GM19043 (cell line): ENCODE measurements around the gene SNRNP35.
"Not testable (repeated sequence)": the region's sequence is repeated elsewhere in the genome, so short reads cannot be mapped to it uniquely, and the experiment has no call there.

Experiments used
- ATAC-seq: cut with Tn5 transposase; IDR thresholded peaks from one replicate; pipeline ENCODE4 v1.9.1; 2021; ENCODE audit warnings: low read depth; ENCODE audit not compliant: unreplicated experiment

The SNRNP35 gene

DNA sequence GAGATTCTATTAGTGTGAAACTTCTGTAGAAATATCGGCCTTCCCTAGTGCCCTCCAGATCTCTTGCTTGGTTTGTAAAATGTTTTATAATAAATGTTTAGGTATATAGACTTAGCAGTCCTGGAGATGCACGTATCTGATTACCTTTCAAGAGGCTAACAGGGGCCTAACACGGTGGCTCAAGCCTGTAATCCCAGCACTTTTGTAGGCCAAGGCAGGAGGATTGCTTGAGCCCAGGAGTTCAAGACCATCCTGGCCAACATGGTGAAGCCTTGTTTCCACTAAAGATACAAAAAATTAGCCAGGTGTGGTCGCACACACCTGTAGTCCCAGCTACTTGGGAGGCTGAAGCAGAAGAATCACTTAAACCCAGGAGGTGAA lies 11.6 kb upstream of the SNRNP35 start:
- ATAC-seq, result no peak

DNA sequence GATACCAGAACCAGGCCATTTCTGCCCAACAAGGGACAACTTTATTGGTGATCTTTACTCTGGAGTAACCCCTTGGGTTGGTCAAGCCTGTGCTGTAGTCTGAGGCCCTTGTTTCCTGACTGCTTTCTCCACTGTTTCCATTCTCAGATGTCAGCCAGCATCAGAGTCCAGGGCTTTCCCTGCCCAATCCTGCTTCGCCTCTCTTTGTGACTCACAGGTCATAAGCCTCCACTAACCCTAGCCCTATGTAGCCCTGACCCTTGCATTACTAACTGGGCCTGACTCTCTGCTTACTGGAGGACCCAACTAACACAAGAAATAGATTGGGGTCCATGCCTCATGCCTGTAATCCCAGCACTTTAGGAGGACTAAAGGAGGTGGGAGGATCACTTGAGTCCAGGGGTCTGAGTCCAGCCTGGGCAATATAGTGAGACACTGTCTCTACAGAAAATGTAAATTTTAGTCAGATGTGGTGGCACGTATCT lies 8.6 kb upstream of the SNRNP35 start:
- ATAC-seq, result no peak

DNA sequence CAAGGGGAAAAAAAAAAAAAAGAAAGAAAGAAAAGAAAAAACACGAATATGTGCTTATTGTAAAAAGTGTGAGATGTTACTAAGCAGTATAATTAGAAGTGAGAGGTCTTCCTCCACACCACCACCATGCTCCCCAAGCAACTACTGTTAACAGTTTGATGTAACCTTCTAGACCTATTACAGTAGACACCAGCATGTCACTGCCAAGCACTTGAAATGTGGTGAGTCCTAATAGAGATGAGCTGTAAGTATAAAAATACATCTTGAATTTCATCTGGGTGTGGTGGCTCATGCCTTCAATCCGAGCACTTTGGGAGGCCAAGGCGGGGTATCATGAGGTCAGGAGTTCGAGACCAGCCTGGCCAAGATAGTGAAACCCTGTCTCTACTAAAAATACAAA lies 8.1 kb upstream of the SNRNP35 start:
- ATAC-seq, result no peak

DNA sequence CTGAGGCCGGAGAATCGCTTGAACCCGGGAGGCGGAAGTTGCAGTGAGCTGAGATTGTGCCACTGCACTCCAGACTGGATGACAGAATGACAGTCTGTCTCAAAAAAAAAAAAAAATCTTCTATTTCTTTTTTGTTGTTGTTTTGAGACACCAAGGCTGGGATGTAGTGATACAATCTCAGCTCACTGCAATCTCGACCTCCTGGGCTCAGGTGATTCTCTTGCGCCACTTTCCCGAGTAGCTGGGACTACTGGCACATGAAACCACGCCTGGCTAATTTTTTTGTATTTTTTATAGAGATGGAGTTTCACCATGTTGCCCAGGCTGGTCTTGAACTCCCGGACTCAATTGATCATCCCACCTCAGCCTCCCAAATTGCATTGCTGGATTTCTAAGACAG lies 7.3 kb upstream of the SNRNP35 start:
- ATAC-seq, result no peak

DNA sequence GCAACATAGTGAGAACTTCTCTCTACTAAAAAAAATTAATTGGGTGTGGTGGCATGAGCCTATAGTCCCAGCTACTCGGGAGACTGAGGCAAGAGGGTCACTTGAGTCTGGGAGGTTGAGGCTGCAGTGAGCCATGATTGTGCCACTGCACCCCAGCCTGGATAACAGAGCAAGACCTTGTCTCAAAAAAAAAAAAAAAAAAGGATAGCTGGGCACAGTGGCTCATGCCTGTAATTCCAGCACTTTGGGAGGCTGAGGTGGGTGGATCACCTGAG lies 5.7 kb upstream of the SNRNP35 start:
- ATAC-seq, result not testable (repeated sequence)

DNA sequence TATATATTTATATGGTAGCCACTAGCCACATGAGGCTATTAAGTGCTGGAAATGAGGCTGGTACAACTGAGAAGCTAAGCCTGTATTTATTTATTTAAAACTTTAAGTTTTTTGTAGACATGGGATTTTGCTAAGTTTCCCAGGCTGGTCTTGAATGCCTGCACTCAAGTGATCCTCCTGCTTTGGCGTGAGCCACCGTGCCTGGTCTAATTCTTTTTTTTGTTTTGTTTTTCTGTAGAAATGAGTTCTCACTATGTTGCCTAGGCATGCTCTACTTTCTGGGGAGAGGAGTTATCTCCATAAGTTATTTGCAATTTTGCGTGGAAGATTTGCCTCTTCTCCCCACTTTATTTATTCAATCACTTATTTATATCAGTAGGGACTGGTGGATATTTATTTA lies 4.8 kb upstream of the SNRNP35 start:
- no peak for ATAC-seq

DNA sequence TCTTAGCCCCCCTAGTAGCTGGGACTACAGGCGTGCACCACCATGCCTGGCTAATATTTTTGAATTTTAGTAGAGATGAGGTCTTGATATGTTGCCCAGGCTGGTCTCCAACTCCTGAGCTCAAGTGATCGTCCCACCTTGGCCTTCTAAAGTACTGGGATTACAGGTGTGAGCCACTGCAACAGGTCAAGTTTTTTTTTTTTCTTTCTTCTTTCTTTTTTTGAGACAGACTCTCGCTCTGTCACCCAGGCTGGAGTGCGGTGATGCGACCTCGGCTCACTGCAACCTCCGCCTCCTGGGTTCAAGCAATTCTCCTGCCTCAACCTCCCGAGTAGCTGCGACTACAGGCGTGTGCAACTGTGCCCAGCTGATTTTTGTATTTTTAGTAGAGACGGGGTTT lies 5.2 kb downstream of the SNRNP35 start:
- ATAC-seq, result not testable (repeated sequence)

DNA sequence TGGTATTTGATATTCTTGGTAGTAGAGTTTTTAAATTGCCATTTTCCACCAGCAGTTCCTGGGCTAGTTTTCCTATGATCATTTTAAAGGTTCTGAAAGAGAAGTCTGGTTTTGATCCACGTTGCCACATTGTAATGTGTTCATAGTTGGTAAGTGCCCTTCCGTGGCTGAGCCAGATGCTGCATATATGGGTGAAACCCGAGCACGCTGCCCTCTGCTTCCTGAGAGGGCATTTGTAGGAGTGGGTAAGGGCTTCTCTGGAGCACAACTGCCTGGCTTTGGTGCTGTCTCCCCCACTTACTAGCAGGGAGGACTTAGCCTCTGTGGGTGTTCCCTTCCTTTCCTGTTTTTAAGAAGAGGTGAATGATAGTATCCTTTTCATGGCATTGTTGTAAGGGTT lies 7.1 kb downstream of the SNRNP35 start:
- no peak for ATAC-seq

DNA sequence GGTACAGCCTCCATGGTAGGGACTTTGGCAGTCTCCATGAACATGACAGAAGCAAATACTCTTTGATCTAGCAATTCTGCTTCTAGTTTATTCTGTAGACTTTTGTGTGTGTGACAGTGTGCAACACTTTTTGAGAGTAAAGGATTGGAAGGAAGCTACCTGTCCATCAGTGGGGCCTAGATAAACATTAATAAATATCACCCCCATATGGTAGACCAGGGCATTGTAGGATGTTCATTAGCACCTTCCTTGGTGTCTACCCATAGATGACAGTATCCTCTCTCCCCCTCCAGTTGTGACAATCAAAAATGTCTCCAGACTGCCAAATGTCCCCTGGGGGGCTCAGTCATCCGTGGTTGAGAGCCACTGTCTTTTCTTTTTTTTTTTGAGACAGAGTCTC lies 10.8 kb downstream of the SNRNP35 start:
- ATAC-seq, result no peak

DNA sequence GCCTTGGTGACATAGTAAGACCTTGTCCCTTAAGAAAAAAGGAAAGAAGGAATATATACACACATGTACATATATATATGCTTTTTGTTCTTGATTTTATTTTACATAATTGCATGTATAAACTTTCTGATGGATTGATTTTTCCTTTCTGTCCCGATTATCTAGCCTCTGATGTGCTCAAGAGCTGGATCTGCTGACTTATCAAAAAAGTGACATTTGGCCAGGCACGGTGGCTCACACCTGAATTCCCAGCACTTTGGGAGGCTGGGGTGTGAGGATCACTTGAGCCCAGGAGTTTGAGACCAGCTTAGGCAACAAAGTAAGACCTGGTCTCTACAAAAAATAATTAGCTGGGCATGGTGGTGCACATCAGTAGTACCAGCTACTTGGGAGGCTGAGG lies 12.0 kb downstream of the SNRNP35 start:
- ATAC-seq, result no peak

DNA sequence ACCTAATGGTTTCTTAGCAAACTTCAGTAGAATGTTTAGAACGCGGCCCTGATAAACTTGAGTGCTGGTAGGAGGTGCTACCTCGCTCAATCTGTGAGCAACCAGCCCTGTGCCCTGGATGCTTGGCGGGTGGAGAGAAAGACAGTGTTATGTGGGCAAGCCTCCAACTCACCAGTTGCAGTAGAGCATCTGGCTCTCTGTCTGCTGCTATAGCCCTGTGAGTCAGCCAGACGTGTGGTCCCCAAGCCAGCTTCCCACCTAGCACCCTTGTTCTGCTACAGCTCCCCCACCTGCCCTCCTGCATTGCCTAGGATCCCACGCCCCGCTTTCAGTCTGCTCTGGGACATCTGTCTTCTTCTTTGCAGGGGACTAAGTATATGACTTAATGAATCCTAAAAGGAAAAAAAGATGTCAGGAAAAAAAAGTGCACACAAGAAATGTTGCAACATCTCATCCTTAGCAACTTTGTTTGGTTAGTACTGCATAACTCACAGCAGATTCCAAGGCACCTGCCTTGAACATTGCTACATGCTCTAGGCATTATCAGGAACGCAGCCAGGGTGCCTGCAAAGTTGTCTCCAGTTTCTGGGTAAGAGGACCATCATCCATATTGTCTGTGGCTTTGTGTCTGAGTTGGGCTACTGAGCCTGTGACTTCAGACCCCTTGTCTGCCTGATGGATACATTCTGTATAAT lies 13.6 kb downstream of the SNRNP35 start:
- no peak for ATAC-seq

DNA sequence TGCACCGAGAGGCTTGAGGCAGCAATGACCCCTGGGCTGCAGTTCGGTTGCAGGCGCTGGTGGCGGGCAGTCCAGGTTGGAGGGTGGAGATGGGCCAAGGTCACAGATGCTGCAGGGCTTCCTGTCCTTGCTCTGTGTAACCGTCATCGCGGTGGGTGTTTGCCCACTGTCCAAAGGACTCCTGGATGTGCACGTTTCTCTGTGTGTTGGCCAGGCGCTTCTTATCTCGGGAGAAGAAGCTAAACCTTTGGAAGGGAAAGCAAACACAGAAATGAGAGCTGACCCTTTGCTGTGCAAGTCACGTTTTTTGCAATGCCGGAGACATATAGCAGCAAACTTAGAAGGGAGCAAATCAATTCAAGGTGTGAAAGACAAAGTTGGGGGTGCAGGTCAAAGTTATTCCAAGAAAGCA lies 14.5 kb downstream of the SNRNP35 start:
- ATAC-seq, result no peak

DNA sequence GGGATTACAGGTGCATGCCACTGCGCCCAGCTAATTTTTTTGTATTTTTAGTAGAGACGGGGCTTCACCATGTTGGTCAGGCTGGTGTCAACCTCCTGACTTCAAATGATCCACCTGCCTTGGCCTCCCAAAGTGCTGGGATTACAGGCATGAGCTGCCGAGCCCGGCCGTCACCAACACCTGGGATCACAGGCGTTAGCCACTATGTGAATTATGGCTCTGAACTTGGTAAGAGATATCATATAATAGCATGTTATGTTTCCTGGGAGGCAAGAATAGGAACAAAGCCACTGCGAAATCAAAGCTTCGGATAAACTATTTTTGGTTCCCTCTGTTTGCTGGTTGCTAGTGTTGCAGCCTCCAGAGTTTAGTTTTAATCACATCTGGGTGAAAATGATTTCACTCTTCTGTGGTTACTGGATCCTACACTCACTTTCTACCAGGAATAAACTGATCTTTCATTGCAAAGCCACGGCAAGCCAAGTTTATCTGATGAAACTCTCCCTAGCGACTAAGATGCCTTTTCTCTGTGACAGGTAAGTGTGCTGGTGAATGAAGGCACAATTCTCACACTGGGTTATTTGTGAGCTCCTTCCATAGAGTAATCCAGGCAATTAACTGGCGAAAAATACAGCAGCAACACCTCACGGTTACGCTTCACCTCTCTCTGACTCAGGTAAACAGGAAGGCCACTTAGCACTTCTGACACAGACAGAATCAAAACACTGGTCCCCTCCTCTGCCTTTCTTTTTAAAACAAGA lies 16.7 kb downstream of the SNRNP35 start:
- ATAC-seq, result no peak

DNA sequence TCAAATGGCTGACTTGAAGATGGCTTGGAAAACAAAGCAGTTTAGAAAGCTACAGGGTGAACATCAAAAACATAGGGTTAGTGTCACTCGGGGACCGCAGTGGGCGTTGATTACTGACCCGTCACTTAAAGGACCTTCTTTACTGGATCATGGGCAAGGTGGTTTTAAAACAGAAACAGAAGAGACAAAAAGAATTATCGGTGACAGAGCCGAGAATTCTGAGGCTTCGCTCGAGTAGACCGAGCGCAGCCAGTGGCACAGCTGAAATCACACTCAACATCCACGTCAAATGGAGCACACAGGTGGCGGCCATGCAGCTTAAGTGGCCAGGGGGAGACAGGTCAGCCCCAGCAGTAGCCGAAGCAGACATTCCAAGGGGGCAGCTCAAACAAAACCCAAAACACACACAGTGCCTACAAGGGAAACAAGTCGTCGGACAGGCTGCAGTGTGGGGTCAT lies 17.3 kb downstream of the SNRNP35 start:
- ATAC-seq, result no peak

DNA sequence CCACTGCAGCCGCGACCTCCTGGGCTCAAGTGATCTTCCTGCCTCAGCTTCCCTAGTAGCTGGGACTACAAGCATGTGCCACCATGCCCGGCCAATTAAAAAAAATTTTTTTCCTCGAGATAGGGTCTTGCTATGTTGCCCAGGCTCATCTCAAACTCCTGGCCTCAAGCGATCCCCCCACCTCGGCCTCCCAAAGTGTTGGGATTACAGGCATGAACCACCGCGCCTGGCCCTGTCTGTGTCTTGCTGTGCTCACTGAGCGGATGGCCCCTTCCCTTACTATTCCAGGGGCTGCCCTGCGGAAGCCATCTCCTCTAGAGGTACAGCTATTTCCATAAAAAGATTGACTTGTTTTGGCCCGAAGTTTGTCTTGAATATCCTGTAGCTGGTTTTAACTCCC lies 20.1 kb downstream of the SNRNP35 start:
- ATAC-seq, result no peak

DNA sequence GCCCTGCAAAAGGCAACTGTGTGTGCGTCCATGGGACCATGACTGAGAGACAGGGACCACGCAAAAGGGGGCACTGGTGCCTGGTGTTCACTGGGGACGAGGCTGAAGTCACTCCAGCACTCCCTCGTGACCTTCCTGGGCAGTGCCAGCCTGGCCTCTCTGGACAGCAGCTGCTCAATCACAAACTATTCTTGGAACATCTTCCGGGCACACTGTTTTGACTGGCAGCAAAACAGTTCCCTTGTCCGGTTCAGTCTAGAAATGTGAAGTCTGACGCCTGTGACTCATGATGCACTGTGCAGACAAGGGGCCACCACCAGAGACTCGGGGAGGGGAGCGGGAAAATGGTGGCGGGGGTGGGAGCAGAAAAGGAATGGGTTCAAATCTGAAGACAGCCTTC lies 20.8 kb downstream of the SNRNP35 start:
- no peak for ATAC-seq

DNA sequence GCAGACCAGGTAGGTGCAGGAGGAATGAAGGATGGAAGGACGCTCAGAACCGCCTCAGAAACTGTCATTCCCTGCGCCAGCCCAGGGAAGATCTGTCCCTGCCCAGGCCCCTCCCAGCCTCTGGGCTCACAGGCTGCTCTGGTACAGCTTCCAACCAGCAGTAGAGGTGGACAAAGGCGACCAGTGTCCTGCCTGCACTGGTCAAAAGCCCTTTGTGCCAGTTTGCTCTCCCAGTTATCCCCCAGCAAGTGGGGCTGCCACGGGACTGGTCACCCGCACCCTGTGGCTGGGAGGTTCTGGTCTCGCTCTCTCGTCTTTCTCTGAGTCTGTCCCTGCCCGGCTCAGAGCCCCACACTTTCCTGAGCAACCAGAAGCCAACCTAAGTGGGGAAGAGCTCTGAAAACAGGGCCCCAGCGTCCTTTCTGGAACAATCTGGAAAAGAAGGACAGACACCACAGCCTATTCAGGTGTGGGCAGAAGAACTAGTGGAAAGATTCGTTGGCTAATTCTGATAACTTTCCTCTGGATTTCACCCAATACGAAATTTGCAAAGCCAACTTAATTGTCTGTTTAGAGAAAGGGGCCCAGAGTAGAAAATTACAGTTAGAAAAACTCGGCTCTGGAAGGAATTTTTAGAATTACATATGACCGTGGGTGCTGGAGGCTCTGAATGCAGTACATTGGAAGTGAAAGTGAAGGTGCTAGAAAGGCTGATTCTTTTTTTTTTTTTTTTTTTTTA lies 21.7 kb downstream of the SNRNP35 start:
- ATAC-seq, result no peak

DNA sequence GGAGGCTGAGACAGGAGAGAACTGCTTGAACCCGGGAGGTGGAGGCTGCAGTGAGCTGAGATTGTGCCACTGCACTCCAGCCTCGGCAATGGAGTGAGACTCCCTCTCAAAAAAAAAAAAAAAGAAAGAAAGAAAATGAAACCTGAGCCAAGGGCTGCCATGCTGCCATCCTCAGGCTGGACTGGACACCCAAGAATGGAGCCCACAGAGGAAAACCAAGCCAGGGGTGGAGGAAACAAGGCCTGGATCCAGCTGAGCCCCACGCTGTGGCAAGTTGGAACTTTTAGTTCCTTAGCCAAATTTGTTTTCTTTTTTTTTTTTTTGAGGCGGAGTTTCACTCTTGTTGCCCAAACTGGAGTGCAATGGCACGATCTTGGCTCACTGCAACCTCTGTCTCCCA lies 23.3 kb downstream of the SNRNP35 start:
- ATAC-seq, result not testable (repeated sequence)

DNA sequence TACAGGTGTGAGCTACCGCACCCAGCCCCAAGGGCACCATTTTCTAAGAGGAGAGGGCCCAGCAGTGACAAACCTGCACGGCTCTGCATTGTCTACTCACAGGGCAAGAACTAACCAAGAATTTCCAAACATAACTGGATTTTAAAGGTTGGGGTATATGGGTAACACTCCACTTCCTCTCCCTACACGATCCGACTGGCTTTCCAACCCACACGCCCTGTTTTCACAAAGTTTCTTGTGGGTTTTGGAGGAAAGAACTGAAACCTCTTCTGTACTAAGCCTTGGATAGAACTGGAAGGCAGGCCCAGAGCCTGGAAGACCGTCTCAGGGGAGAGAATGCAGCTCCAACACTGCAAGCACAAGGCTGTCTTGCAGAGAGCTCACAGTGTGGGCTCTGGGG lies 24.9 kb downstream of the SNRNP35 start:
- no peak for ATAC-seq

DNA sequence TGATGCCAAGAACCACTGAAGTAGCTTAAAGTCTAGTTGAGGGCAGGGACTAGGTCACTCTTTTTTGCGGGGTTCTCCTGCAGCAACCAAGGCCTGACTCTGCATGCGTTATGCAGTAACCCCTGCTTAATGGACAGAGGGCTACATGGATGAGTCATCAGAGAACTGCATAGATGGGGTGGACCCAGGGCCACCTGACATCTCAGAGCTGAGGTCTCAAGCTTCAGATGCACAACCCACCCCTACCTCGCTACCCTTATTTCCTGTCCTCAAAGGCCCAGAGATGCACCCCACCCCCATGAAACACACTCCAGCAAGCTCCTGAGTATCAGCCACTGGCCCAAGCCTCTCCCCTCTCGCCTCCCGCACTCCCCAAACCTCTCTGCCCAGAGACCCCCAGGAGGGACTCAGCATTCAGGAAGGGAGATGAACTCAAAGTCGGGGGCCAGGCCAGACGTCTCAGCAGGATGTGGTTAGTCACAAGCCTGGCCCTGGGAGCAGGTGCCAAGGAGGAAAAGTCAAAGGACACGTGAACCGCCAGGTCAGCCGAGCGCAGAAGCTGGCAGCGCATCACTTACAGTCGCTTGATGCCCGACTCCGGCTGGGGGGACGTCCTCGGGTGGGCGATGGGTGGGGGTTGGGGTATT lies 25.8 kb downstream of the SNRNP35 start:
- ATAC-seq, result no peak

DNA sequence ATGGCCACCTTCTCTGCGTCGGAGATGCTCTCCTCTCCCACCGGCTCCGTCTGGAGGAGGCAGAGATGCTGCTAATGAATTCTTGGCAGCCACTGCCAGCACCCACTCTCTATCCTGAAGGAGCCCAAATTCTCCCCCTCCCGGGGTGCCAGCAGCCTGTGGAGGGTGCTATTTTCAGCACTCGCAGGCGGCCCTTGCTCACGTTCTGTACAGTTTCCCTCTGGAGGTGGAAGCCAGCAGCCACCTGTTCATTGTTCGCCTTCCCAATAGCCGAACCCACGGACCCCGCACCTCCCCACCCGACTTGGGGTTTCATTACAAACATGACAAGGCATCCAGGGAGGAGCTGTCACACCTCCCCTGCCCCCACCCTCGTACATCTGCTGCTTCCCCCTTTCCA lies 27.8 kb downstream of the SNRNP35 start:
- ATAC-seq, result no peak
